Lower leg skin (tissue), 3 donors: ENCODE data around the gene PDE8A.
"Not testable (repeated sequence)": the region's sequence is repeated elsewhere in the genome, so short reads cannot be mapped to it uniquely, and the experiment has no call there.

Experiments
- POLR2A ChIP-seq, 2 donors: fragments of 450-650 bp; IDR thresholded peaks; one replicate each; pipeline ENCODE4 v1.6.1; 2016 to 2017; ENCODE audit warnings: antibody characterized with exemption in 2 of 2, mild to moderate bottlenecking in 1 of 2, moderate library complexity in 1 of 2
- TF ChIP-seq, protein P1 (sequence below), 3 donors: fragments of 450-650 bp; IDR thresholded peaks; one replicate each; pipeline ENCODE4 v1.5.1; 2016; ENCODE audit warnings: antibody characterized with exemption in 3 of 3, mild to moderate bottlenecking in 3 of 3, moderate library complexity in 2 of 3

DNA sequence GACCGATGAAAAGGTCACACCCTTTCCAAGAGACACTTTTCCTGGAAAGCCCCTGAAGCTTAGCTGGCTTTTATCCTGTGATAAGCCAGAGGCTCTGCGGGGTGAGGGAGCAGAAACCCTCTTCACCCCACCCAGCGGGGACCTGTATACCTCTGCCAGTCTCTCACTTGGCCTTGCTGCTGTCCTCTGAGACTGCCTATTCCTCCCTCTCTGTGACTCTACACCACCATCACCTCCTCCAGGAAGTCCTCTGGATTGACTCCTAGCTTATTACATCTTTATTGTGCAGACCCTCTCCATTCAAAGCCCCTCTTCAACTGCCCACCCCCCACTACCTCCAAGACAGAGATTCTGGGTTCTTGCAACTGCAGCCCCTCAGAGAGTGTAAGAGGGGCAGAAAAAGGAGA, 206.5 kb downstream of the PDE8A start:
- TF ChIP-seq, protein P1, sequence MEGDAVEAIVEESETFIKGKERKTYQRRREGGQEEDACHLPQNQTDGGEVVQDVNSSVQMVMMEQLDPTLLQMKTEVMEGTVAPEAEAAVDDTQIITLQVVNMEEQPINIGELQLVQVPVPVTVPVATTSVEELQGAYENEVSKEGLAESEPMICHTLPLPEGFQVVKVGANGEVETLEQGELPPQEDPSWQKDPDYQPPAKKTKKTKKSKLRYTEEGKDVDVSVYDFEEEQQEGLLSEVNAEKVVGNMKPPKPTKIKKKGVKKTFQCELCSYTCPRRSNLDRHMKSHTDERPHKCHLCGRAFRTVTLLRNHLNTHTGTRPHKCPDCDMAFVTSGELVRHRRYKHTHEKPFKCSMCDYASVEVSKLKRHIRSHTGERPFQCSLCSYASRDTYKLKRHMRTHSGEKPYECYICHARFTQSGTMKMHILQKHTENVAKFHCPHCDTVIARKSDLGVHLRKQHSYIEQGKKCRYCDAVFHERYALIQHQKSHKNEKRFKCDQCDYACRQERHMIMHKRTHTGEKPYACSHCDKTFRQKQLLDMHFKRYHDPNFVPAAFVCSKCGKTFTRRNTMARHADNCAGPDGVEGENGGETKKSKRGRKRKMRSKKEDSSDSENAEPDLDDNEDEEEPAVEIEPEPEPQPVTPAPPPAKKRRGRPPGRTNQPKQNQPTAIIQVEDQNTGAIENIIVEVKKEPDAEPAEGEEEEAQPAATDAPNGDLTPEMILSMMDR (IDR thresholded peaks at IDR 0.05) = not testable (repeated sequence)
- TF ChIP-seq POLR2A (IDR thresholded peaks at IDR 0.05) = not testable (repeated sequence)
